H9 (cell line): ENCODE data around the gene MMP24OS. TPM values are rescaled to one million over a fixed set of nuclear protein-coding genes. Genes with fewer than 3 reads are reported as not detected.

Source experiments
- DNase-seq: peaks from one replicate; pipeline ENCODE4 v3.0.0-alpha.2; 2017
- H2AFZ ChIP-seq: one replicate; pipeline ENCODE4 v1.6.1; 2013; ENCODE audit warnings: mild to moderate bottlenecking, low read length, control low read depth, moderate library complexity
- H2AK5ac ChIP-seq: 2 replicates; pipeline ENCODE4 v1.6.1; 2013; ENCODE audit warnings: low read length, control low read depth, mixed read lengths; ENCODE audit not compliant: insufficient read length
- H2BK120ac ChIP-seq: one replicate; pipeline ENCODE4 v1.6.1; 2013; ENCODE audit warnings: low read depth, mild to moderate bottlenecking, low read length, control low read depth, inconsistent platforms; ENCODE audit not compliant: poor library complexity, severe bottlenecking
- H2BK12ac ChIP-seq: 2 replicates; pipeline ENCODE4 v1.6.1; 2013; ENCODE audit warnings: low read length, control low read depth, mixed read lengths, low read depth; ENCODE audit not compliant: insufficient read length
- H2BK15ac ChIP-seq: 2 replicates; pipeline ENCODE4 v1.6.1; 2013; ENCODE audit warnings: low read depth, low read length, control low read depth
- H2BK20ac ChIP-seq: one replicate; pipeline ENCODE4 v1.6.1; 2013; ENCODE audit warnings: low read depth, mild to moderate bottlenecking, low read length, control low read depth, inconsistent platforms; ENCODE audit not compliant: poor library complexity, severe bottlenecking
- H2BK5ac ChIP-seq: 2 replicates; pipeline ENCODE4 v1.6.1; 2013; ENCODE audit warnings: low read length, control low read depth, mixed read lengths; ENCODE audit not compliant: insufficient read length
- H3K14ac ChIP-seq: 2 replicates; pipeline ENCODE4 v1.6.1; 2013; ENCODE audit warnings: low read length, control low read depth; ENCODE audit not compliant: insufficient read depth
- H3K18ac ChIP-seq: 2 replicates; pipeline ENCODE4 v1.6.1; 2013; ENCODE audit warnings: low read depth, mild to moderate bottlenecking, mixed read lengths, low read length, control low read depth; ENCODE audit not compliant: insufficient read length
- H3K23ac ChIP-seq: 2 replicates; pipeline ENCODE4 v1.6.1; 2013; ENCODE audit warnings: low read length, control low read depth, mixed read lengths, low read depth; ENCODE audit not compliant: insufficient read length
- H3K23me2 ChIP-seq: 2 replicates; pipeline ENCODE4 v1.6.1; 2013; ENCODE audit warnings: low read depth, mild to moderate bottlenecking, mixed read lengths, low read length, control low read depth; ENCODE audit not compliant: insufficient read length, poor library complexity, severe bottlenecking
- H3K27ac ChIP-seq: 2 replicates; pipeline ENCODE4 v1.5.1; 2013; ENCODE audit warnings: low read length, control low read depth, mixed read lengths, low read depth; ENCODE audit not compliant: insufficient read length
- H3K27me3 ChIP-seq: 2 replicates; pipeline ENCODE4 v1.6.1; 2013; ENCODE audit warnings: low read length, control low read depth, inconsistent platforms; ENCODE audit not compliant: insufficient read depth
- H3K4ac ChIP-seq: 2 replicates; pipeline ENCODE4 v1.6.1; 2013; ENCODE audit warnings: low read depth, mild to moderate bottlenecking, control low read depth, inconsistent platforms, low read length, moderate library complexity
- H3K4me1 ChIP-seq: 2 replicates; pipeline ENCODE4 v1.6.1; 2013; ENCODE audit warnings: low read length, control low read depth, inconsistent platforms; ENCODE audit not compliant: insufficient read depth
- H3K4me2 ChIP-seq: 2 replicates; pipeline ENCODE4 v1.6.1; 2013; ENCODE audit warnings: low read length, control low read depth, mixed read lengths; ENCODE audit not compliant: insufficient read length, insufficient read depth
- H3K56ac ChIP-seq: 2 replicates; pipeline ENCODE4 v1.6.1; 2013; ENCODE audit warnings: low read depth, mild to moderate bottlenecking, mixed read lengths, low read length, control low read depth; ENCODE audit not compliant: insufficient read length
- H3K79me1 ChIP-seq: 2 replicates; pipeline ENCODE4 v1.6.1; 2013; ENCODE audit warnings: low read depth, mild to moderate bottlenecking, moderate library complexity, low read length, control low read depth, inconsistent platforms; ENCODE audit not compliant: insufficient read depth, poor library complexity, severe bottlenecking
- H3K79me2 ChIP-seq: 2 replicates; pipeline ENCODE4 v1.6.1; 2013; ENCODE audit warnings: low read length, control low read depth, inconsistent platforms; ENCODE audit not compliant: insufficient read depth
- H3K9ac ChIP-seq: 2 replicates; pipeline ENCODE4 v1.6.1; 2013; ENCODE audit warnings: low read length, control low read depth, mixed read lengths; ENCODE audit not compliant: insufficient read length; ENCODE audit errors: extremely low read depth
- H3K9me3 ChIP-seq: one replicate; pipeline ENCODE4 v1.6.1; 2013; ENCODE audit warnings: low read depth, low read length, inconsistent platforms; ENCODE audit not compliant: control insufficient read depth
- H3T11ph ChIP-seq: one replicate; pipeline ENCODE4 v1.6.1; 2013; ENCODE audit warnings: mild to moderate bottlenecking, low read length, control low read depth, inconsistent platforms
- H4K20me1 ChIP-seq: one replicate; pipeline ENCODE4 v1.6.1; 2013; ENCODE audit not compliant: control insufficient read depth, insufficient read length, insufficient read depth
- H4K5ac ChIP-seq: 2 replicates; pipeline ENCODE4 v1.6.1; 2013; ENCODE audit warnings: low read depth, mild to moderate bottlenecking, mixed read lengths, low read length, control low read depth; ENCODE audit not compliant: insufficient read length
- H4K8ac ChIP-seq: replicated peaks from 2 replicates; pipeline ENCODE4 v1.6.1; 2013; ENCODE audit warnings: low read length, control low read depth, mixed read lengths, low read depth; ENCODE audit not compliant: insufficient read length
- H4K91ac ChIP-seq: 2 replicates; pipeline ENCODE4 v1.6.1; 2013; ENCODE audit warnings: low read depth, mild to moderate bottlenecking, moderate library complexity, mixed read lengths, low read length, control low read depth; ENCODE audit not compliant: insufficient read length
- H3K27ac Mint-ChIP-seq, 3 experiments: 2 replicates in 2 of 3; 3 replicates in 1 of 3; pipeline ENCODE4 v1.8.0; 2020 to 2021; ENCODE audit warnings: mixed read lengths in 3 of 3, mild to moderate bottlenecking in 1 of 3, moderate library complexity in 1 of 3
- H3K27me3 Mint-ChIP-seq: 2 replicates; pipeline ENCODE4 v1.8.0; 2021; ENCODE audit warnings: low read depth, mild to moderate bottlenecking, moderate library complexity, mixed read lengths
- H3K36me3 Mint-ChIP-seq, 3 experiments: 2 replicates in 2 of 3; 3 replicates in 1 of 3; pipeline ENCODE4 v1.8.0; 2020 to 2021; ENCODE audit warnings: low read depth in 3 of 3, mixed read lengths in 3 of 3; ENCODE audit not compliant: insufficient read depth in 1 of 3
- H3K4me1 Mint-ChIP-seq, 2 experiments: 2 replicates each; pipeline ENCODE4 v1.8.0; 2020; ENCODE audit warnings: mixed read lengths in 2 of 2
- H3K4me3 Mint-ChIP-seq, 2 experiments: 2 replicates in 1 of 2; 3 replicates in 1 of 2; pipeline ENCODE4 v1.8.0; 2020 to 2021; ENCODE audit warnings: mild to moderate bottlenecking in 2 of 2, mixed read lengths in 2 of 2, moderate library complexity in 1 of 2
- H3K9me3 Mint-ChIP-seq, 2 experiments: 2 replicates in 1 of 2; 3 replicates in 1 of 2; pipeline ENCODE4 v1.8.0; 2020; ENCODE audit warnings: mild to moderate bottlenecking in 2 of 2, mixed read lengths in 2 of 2, moderate library complexity in 1 of 2
- WGBS: extraction: QIAGEN DNeasy Blood & Tissue Kit; methylation state at CpG from one replicate; pipeline ENCODE4 v1.1.7; 2013; ENCODE audit warnings: missing lambda C conversion rate, low lambda C conversion rate, mixed read lengths; ENCODE audit not compliant: insufficient read length; ENCODE audit errors: extremely low coverage; 5-methylcytosine and 5-hydroxymethylcytosine counted together
- total RNA-seq: library from RNA; stranded (reverse); gene quantifications from 2 replicates; pipeline ENCODE4 v1.2.1, GENCODE V29; 2021
- TF ChIP-seq, protein P1 (sequence below): fragments of 200-600 bp; sonication (generic); conservative IDR thresholded peaks from 3 replicates; pipeline ENCODE4 v1.8.0; 2021; ENCODE audit warnings: antibody characterized with exemption, mild to moderate bottlenecking

Gene MMP24OS
- total RNA-seq, 1 experiment from 2014 or later, result 43.8 TPM

DNA sequence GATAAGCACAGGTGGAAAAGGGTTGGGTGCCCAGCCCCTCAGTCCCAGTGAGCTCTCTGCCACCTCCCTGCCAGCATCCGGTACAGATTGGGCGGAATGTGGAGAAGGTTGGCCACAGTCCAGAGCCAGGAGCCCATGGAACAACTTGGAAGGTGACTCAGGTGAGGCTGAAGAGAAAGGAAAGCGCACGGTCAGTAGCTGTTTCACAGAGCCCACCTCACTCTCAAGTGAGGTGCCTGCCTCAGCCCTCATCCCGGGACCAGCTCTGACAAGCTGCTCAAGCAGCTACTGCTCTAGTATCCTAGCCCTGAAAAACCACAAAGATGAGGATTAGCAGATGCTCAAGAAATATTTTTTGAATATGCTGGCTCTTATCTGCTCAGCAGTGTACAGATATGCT, 1.1 kb upstream of the MMP24OS start:
- Histone ChIP-seq H3K23me2 (peaks cover 10% of the 10 kb centered on the region), H3K4me2 (no peak overlapping the region), H2BK15ac (no peak overlapping the region), H3K4ac (no peak overlapping the region), H3K9me3 (no peaks in the 10 kb centered on the region), H3K79me1 (no peaks in the 10 kb centered on the region), H3K23ac (no peak overlapping the region), H3T11ph (no peak overlapping the region), H3K79me2 (peaks cover 9% of the 10 kb centered on the region), H3K9ac (no peak overlapping the region), H2AFZ (no peak overlapping the region), H2BK12ac (no peak overlapping the region), H4K5ac (no peak overlapping the region), H3K14ac (no peak overlapping the region), H3K56ac (no peak overlapping the region), H4K91ac (no peak overlapping the region), H3K27me3 (no peaks in the 10 kb centered on the region), H2BK20ac (no peak overlapping the region), H4K20me1 (no peaks in the 10 kb centered on the region), H2BK120ac (no peak overlapping the region), H3K18ac (no peak overlapping the region), H2BK5ac (no peak overlapping the region), H2AK5ac (no peak overlapping the region), H4K8ac (no peak overlapping the region), H3K27ac (no peak overlapping the region), H3K4me1 (peaks cover 3% of the 10 kb centered on the region; the same call in 1 of the 2 replicates)
- Mint-ChIP-seq H3K27me3 (no peaks in the 10 kb centered on the region; the same call in 1 of the 2 replicates), H3K4me3 (no peak overlapping the region; a peak in 1 of 5 replicates), H3K27ac (peak overlapping the region in 2 of 3 experiments; percentile 82 to 90; a peak in 3 of 7 replicates), H3K4me1 (peaks cover 17 to 26% of the 10 kb centered on the region in 2 experiments), H3K9me3 (no peaks in the 10 kb centered on the region; a peak in 2 of 5 replicates), H3K36me3 (peaks cover 26 to 65% (median 61%) of the 10 kb centered on the region in 3 experiments)
- TF ChIP-seq, protein P1, sequence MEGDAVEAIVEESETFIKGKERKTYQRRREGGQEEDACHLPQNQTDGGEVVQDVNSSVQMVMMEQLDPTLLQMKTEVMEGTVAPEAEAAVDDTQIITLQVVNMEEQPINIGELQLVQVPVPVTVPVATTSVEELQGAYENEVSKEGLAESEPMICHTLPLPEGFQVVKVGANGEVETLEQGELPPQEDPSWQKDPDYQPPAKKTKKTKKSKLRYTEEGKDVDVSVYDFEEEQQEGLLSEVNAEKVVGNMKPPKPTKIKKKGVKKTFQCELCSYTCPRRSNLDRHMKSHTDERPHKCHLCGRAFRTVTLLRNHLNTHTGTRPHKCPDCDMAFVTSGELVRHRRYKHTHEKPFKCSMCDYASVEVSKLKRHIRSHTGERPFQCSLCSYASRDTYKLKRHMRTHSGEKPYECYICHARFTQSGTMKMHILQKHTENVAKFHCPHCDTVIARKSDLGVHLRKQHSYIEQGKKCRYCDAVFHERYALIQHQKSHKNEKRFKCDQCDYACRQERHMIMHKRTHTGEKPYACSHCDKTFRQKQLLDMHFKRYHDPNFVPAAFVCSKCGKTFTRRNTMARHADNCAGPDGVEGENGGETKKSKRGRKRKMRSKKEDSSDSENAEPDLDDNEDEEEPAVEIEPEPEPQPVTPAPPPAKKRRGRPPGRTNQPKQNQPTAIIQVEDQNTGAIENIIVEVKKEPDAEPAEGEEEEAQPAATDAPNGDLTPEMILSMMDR, result no peak
- WGBS, result no CpG with 5 or more reads among the region's 5 CpGs
- DNase-seq, result no peak
